Measurements from ENCODE around the gene KLRC2. TPM values are rescaled to one million over a fixed set of nuclear protein-coding genes. Genes with fewer than 3 reads are reported as not detected.

The KLRC2 gene
- total RNA-seq, 1 donor from 2014 or later: 1.2 TPM

- no peaks in the 10 kb centered on the region for H3K36me3 ChIP-seq (ENCODE audit: insufficient read depth, low read length)
- no peaks in the 10 kb centered on the region for H3K9me3 ChIP-seq (ENCODE audit: insufficient read depth, low read depth, low read length)
- no peak overlapping the region for H3K4me2 ChIP-seq (ENCODE audit: low read length)
- no peaks in the 10 kb centered on the region for H3K79me2 ChIP-seq (ENCODE audit: insufficient read depth, low read length)
- Mint-ChIP-seq H3K4me3 (ENCODE audit: unreplicated experiment) (no peak overlapping the region), H3K27ac (ENCODE audit: unreplicated experiment) (no peak overlapping the region), H3K27me3 (ENCODE audit: low read depth, unreplicated experiment) (no peaks in the 10 kb centered on the region), H3K9me3 (ENCODE audit: unreplicated experiment) (no peaks in the 10 kb centered on the region), H3K36me3 (ENCODE audit: low read depth, unreplicated experiment) (no peaks in the 10 kb centered on the region), H3K4me1 (ENCODE audit: low read depth, unreplicated experiment) (peaks cover 5% of the 10 kb centered on the region)
- H3K27me3 ChIP-seq (ENCODE audit: insufficient read depth, low read length): no peaks in the 10 kb centered on the region
- H3K9ac ChIP-seq (ENCODE audit: low read length): no peak overlapping the region
- no peaks in the 10 kb centered on the region for H3K4me1 ChIP-seq (ENCODE audit: insufficient read depth, low read length)
- no peak for TF ChIP-seq EZH2 (IDR thresholded peaks at IDR 0.05; ENCODE audit: insufficient read depth, low read length)
- TF ChIP-seq CTCF (IDR thresholded peaks at IDR 0.05; ENCODE audit: insufficient read depth, low read depth, low read length): no peak
- DNase-seq (ENCODE audit: low read depth) (no peak), FAIRE-seq (no peak)
- H3K4me3 ChIP-seq (ENCODE audit: insufficient read depth, low read depth, low read length): no peak overlapping the region
- H3K27ac ChIP-seq (ENCODE audit: low read depth, low read length): no peak overlapping the region
- H2AFZ ChIP-seq (ENCODE audit: low read depth, low read length): no peak overlapping the region
- H4K20me1 ChIP-seq (ENCODE audit: insufficient read depth, low read length): no peaks in the 10 kb centered on the region
These were observed 30.5 kb downstream of the KLRC2 start for GRCh38 chr12:10405294-10405693.

- no peaks in the 10 kb centered on the region for H3K9me3 Mint-ChIP-seq (ENCODE audit: unreplicated experiment)
- Histone ChIP-seq H3K36me3 (ENCODE audit: insufficient read depth, low read length) (no peaks in the 10 kb centered on the region), H3K4me2 (ENCODE audit: low read length) (no peak overlapping the region), H3K9ac (ENCODE audit: low read length) (no peak overlapping the region), H3K4me1 (ENCODE audit: insufficient read depth, low read length) (no peaks in the 10 kb centered on the region), H3K9me3 (ENCODE audit: insufficient read depth, low read depth, low read length) (no peaks in the 10 kb centered on the region), H4K20me1 (ENCODE audit: insufficient read depth, low read length) (no peaks in the 10 kb centered on the region), H3K27ac (ENCODE audit: low read depth, low read length) (no peak overlapping the region), H3K79me2 (ENCODE audit: insufficient read depth, low read length) (no peaks in the 10 kb centered on the region), H3K4me3 (ENCODE audit: insufficient read depth, low read depth, low read length) (no peak overlapping the region), H2AFZ (ENCODE audit: low read depth, low read length) (no peak overlapping the region), H3K27me3 (ENCODE audit: insufficient read depth, low read length) (no peaks in the 10 kb centered on the region)
- DNase-seq (ENCODE audit: low read depth) (no peak), FAIRE-seq (no peak)
- no peaks in the 10 kb centered on the region for H3K27me3 Mint-ChIP-seq (ENCODE audit: low read depth, unreplicated experiment)
- no peak overlapping the region for H3K27ac Mint-ChIP-seq (ENCODE audit: unreplicated experiment)
- H3K4me3 Mint-ChIP-seq (ENCODE audit: unreplicated experiment): no peak overlapping the region
- H3K36me3 Mint-ChIP-seq (ENCODE audit: low read depth, unreplicated experiment): no peaks in the 10 kb centered on the region
- TF ChIP-seq EZH2 (IDR thresholded peaks at IDR 0.05; ENCODE audit: insufficient read depth, low read length) (no peak), CTCF (IDR thresholded peaks at IDR 0.05; ENCODE audit: insufficient read depth, low read depth, low read length) (no peak)
- H3K4me1 Mint-ChIP-seq (ENCODE audit: low read depth, unreplicated experiment): peaks cover 5% of the 10 kb centered on the region
These were observed 31.0 kb downstream of the KLRC2 start for GRCh38 chr12:10404798-10405197.

GRCh38 chr12:10400829-10401228 lies 35.0 kb downstream of the KLRC2 start:
- Histone ChIP-seq H2AFZ (ENCODE audit: low read depth, low read length) (no peak overlapping the region), H3K27me3 (ENCODE audit: insufficient read depth, low read length) (no peaks in the 10 kb centered on the region), H3K27ac (ENCODE audit: low read depth, low read length) (no peak overlapping the region), H3K79me2 (ENCODE audit: insufficient read depth, low read length) (no peaks in the 10 kb centered on the region), H3K4me2 (ENCODE audit: low read length) (no peak overlapping the region), H3K36me3 (ENCODE audit: insufficient read depth, low read length) (no peaks in the 10 kb centered on the region), H3K4me3 (ENCODE audit: insufficient read depth, low read depth, low read length) (no peak overlapping the region), H3K9ac (ENCODE audit: low read length) (no peak overlapping the region), H3K4me1 (ENCODE audit: insufficient read depth, low read length) (no peaks in the 10 kb centered on the region), H4K20me1 (ENCODE audit: insufficient read depth, low read length) (no peaks in the 10 kb centered on the region), H3K9me3 (ENCODE audit: insufficient read depth, low read depth, low read length) (no peaks in the 10 kb centered on the region)
- TF ChIP-seq EZH2 (IDR thresholded peaks at IDR 0.05; ENCODE audit: insufficient read depth, low read length): no peak
- TF ChIP-seq CTCF (IDR thresholded peaks at IDR 0.05; ENCODE audit: insufficient read depth, low read depth, low read length): no peak
- H3K4me3 Mint-ChIP-seq (ENCODE audit: unreplicated experiment): no peak overlapping the region
- no peaks in the 10 kb centered on the region for H3K9me3 Mint-ChIP-seq (ENCODE audit: unreplicated experiment)
- H3K27ac Mint-ChIP-seq (ENCODE audit: unreplicated experiment): no peak overlapping the region
- H3K27me3 Mint-ChIP-seq (ENCODE audit: low read depth, unreplicated experiment): no peaks in the 10 kb centered on the region
- H3K36me3 Mint-ChIP-seq (ENCODE audit: low read depth, unreplicated experiment): no peaks in the 10 kb centered on the region
- FAIRE-seq (no peak), DNase-seq (ENCODE audit: low read depth) (no peak)
- H3K4me1 Mint-ChIP-seq (ENCODE audit: low read depth, unreplicated experiment): peaks cover under 1% of the 10 kb centered on the region

Measured in astrocyte (in vitro differentiated cells and primary cell).